ENCODE measurements around the gene ACTR10.

- TF ChIP-seq CTCF (IDR thresholded peaks at IDR 0.05) (no peak), EZH2 (IDR thresholded peaks at IDR 0.05; ENCODE audit: borderline replicate concordance, insufficient read depth, low read depth, low read length, poor library complexity, severe bottlenecking) (no peak)
These were observed 39.4 kb upstream of the ACTR10 start for GRCh38 chr14:58160561-58160960.

Data from B cell (primary cell).